HG03457 (cell line): Measurements from ENCODE around the gene C12orf57.

Experiments
- ATAC-seq: cut with Tn5 transposase; IDR thresholded peaks from one replicate; pipeline ENCODE4 v1.9.1; 2021; ENCODE audit warnings: moderate number of reproducible peaks; ENCODE audit not compliant: unreplicated experiment

C12orf57 gene

GRCh38 chr12:6963016-6963731 lies 19.4 kb downstream of the C12orf57 start:
- ATAC-seq, result no peak

- no peak for ATAC-seq
These were observed 20.1 kb downstream of the C12orf57 start for GRCh38 chr12:6963791-6964413.

GRCh38 chr12:6964605-6965025 lies 20.8 kb downstream of the C12orf57 start:
- ATAC-seq, result no peak

GRCh38 chr12:6965026-6965661 lies 21.3 kb downstream of the C12orf57 start:
- ATAC-seq, result no peak

- ATAC-seq, result no peak
These were observed 21.9 kb downstream of the C12orf57 start for GRCh38 chr12:6965714-6966113.

- ATAC-seq, result no peak
These were observed 22.5 kb downstream of the C12orf57 start for GRCh38 chr12:6966351-6966750.

GRCh38 chr12:6967651-6968100 lies 23.9 kb downstream of the C12orf57 start:
- no peak for ATAC-seq

GRCh38 chr12:6968426-6968825 lies 24.6 kb downstream of the C12orf57 start:
- ATAC-seq, result no peak

- no peak for ATAC-seq
These were observed 26.3 kb downstream of the C12orf57 start for GRCh38 chr12:6970096-6970527.

- ATAC-seq, result no peak
These were observed 30.4 kb downstream of the C12orf57 start for GRCh38 chr12:6974180-6974579.

- ATAC-seq, result no peak
These were observed 31.6 kb downstream of the C12orf57 start for GRCh38 chr12:6975297-6976032.

- ATAC-seq, result no peak
These were observed 33.8 kb downstream of the C12orf57 start for GRCh38 chr12:6977653-6978052.

- no peak for ATAC-seq
These were observed 34.4 kb downstream of the C12orf57 start for GRCh38 chr12:6978188-6978587.

GRCh38 chr12:6978611-6979011 lies 34.8 kb downstream of the C12orf57 start:
- ATAC-seq, result no peak

- no peak for ATAC-seq
These were observed 35.2 kb downstream of the C12orf57 start for GRCh38 chr12:6979021-6979420.

GRCh38 chr12:6979453-6979852 lies 35.6 kb downstream of the C12orf57 start:
- ATAC-seq, result no peak

GRCh38 chr12:6980075-6980474 lies 36.3 kb downstream of the C12orf57 start:
- no peak for ATAC-seq

GRCh38 chr12:6980740-6981139 lies 36.9 kb downstream of the C12orf57 start:
- ATAC-seq, result no peak

GRCh38 chr12:6981152-6982052 lies 37.6 kb downstream of the C12orf57 start:
- no peak for ATAC-seq

GRCh38 chr12:6982532-6982931 lies 38.7 kb downstream of the C12orf57 start:
- no peak for ATAC-seq
